GM19239 (cell line): ENCODE data around the gene TSPAN16.
"Not testable (repeated sequence)": the region's sequence is repeated elsewhere in the genome, so short reads cannot be mapped to it uniquely, and the experiment has no call there.

Experiments used
- DNase-seq: peaks from one replicate; pipeline ENCODE4 v3.0.0; 2011; ENCODE audit warnings: low spot score; ENCODE audit not compliant: insufficient read length
- FAIRE-seq: peaks from 2 replicates; lab custom pipeline; 2011; peaks lifted over from hg19 to GRCh38; lab: Jason Lieb, UNC

TSPAN16 gene

DNA sequence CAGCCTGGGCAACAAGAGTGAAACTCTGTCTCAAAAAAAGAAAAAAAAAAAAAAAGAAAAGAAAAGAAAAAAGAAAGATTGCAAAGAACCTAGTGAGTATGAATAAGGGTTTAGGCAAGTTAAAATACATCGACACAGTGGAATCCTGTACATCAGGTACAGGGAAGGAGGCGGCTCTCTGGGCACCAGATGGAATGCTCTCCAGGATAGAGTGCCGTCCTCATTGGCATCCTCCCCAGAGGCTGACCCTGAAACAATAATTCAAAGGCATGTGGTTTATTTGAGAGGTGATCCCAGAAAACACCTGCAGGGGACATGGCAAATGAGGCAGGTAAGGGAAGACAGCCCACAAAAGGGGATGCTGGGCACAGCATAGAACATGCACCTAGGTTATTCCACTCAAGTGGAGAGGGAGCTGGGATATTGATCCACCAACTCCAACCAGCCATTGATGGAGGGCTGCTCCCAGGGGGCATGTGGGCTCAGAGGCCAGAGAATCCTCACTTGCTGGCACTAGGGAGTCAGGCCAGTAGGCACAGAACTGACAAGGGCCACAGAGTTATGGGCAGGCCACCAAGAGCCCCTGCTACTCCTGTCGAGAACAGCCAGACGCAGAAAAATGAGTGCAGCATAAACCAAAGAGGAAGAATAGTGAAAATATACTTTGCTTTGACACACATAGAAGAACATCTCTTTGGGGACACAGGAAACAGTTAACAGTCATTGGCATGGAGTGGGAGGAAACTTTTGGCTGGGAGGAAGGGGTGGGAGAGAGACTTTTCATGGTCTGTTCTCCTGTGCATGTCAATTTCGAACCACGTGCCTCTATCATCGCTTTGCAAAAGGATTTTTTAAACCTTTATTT lies 4.2 kb downstream of the TSPAN16 start:
- FAIRE-seq: no peak
- no peak for DNase-seq

- no peak for FAIRE-seq
These were observed 4.8 kb downstream of the TSPAN16 start for GRCh38 chr19:11300811-11301120.

GRCh38 chr19:11304936-11305335 lies 9.0 kb downstream of the TSPAN16 start:
- DNase-seq (no peak), FAIRE-seq (no peak)

More at GRCh38 chr19:11300811-11301120, 4.8 kb downstream of the TSPAN16 start:
- no peak for DNase-seq

- DNase-seq (no peak), FAIRE-seq (no peak)
These were observed 10.4 kb downstream of the TSPAN16 start for GRCh38 chr19:11306337-11306736.

GRCh38 chr19:11320278-11320995 lies 24.5 kb downstream of the TSPAN16 start:
- not testable (repeated sequence) for FAIRE-seq, DNase-seq

GRCh38 chr19:11321191-11322126 lies 25.5 kb downstream of the TSPAN16 start:
- FAIRE-seq: no peak
- no peak for DNase-seq

DNA sequence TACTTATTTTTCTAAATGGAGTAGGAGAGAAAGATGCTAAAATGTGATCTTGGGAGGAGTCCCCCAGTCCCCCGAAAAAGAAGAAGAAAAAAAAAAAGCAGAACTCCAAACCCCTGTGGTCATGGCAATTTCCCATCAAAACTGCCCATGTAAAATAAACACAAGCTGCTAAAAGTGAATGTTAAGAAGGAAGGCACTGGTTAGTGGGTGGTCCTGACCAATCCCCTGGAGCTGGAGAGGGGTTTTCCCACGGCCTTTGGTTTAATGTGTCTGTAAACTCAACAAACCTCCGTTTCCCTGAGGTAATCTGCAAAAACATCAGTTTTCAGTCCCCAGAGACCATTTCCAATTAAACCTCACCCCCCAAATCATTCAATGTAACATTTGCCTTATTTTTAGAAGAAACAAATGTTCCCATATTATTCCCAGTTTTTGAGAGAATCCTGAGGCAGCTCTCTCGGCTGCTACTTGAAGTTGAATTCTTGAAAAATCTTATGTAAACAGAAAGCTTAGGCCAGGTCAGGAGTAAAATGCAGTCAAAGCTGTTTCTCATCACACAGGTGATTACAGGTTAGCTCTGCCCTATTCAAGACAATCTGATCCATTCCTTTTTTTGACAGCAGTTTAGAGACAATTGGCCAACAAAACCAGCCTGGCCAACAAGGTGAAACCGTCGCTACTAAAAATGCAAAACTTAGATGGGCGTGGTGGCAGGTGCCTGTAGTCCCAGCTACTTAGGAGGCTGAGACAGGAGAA lies 26.5 kb downstream of the TSPAN16 start:
- FAIRE-seq: no peak
- DNase-seq: no peak

- DNase-seq (no peak), FAIRE-seq (no peak)
These were observed 27.7 kb downstream of the TSPAN16 start for GRCh38 chr19:11323601-11324078.

DNA sequence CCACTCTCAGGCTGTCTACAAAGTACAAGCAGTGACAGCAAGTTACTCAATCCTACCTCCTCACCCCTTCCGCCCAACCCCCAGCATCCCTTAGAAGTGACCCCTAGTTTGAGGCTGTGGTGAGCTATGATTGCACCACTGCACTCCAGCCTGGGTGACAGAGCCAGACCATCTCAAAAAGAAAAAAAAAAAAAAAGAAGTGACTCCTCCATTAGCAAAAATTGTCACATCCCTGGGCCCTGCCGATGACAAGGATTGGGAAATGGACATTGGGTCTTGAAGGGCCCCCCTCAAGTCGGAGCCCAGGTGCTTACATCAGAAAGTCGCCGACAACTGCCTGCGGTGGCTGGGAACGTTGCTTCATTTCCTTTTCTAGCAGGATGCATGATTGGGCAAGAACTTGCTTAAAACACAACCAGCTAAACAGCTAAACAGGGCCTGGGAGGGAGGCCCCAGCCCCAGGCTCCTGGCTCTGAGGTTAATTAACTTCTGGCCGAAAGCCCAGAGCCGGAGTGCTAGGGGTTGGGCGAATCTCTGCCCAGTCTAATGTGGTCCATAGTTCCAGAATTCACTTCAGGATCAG lies 28.2 kb downstream of the TSPAN16 start:
- FAIRE-seq: peak; percentile 72
- DNase-seq: peak; percentile 42

GRCh38 chr19:11324748-11325389 lies 28.9 kb downstream of the TSPAN16 start:
- DNase-seq (no peak), FAIRE-seq (no peak)

- no peak for FAIRE-seq
These were observed 29.6 kb downstream of the TSPAN16 start for GRCh38 chr19:11325544-11325943.

DNA sequence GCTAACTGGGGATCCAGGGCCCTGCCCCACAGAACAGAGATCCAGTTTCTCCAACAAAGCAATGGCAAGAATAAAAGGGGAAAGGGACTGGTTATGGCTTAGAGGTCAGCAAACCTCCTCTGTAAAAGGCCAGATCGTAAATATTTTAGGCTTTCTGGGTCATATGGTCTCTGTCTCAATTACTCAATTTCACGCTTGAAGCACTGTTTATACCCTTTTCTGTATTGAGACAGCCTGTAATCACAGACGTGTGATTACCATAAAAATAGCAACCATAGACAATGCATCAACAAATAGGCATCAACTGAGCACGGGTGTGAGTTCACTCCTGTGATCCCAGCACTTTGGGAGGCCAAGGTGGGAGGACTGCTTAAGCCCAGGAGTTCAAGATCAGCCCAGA lies 34.2 kb downstream of the TSPAN16 start:
- FAIRE-seq (no peak), DNase-seq (no peak)

More at GRCh38 chr19:11325544-11325943, 29.6 kb downstream of the TSPAN16 start:
- no peak for DNase-seq

DNA sequence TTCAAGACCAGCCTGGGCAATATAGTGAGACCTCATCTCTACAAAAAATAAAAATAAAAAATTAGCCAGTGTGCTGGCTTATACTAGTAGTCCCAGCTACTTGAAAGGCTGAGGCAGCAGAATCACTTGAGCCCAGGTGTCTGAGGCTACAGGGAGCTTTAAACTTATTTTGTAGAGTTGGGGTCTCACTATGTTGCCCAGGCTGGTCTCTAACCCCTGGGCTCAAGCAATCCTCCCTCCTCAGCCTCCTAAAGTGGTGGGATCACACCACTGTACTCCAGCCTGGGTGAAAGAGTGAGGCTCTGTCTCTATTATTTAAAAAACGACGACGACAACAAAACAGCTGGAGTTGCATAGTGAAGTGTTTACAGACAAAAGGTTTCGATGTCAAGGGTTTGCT lies 35.5 kb downstream of the TSPAN16 start:
- FAIRE-seq: no peak
- no peak for DNase-seq

- no peak for FAIRE-seq
- DNase-seq: no peak
These were observed 36.9 kb downstream of the TSPAN16 start for GRCh38 chr19:11332822-11333221.

DNA sequence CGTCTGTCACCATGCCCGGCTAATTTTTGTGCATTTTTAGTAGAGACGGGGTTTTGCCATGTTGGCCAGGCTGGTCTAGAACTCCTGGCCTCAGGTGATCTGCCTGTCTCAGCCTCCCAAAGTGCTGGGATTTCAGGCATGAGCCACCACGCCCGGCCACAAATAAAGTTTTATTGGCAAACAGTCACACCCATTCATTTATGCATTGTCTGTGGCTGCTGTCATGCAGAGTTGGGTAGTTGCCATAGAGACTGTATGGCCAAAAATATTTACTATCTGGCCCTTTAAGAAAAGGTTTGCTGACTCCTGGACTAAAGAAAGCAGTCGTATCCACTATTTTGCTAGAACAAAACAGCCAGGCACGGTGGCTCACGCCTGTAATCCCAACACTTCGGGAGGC lies 37.9 kb downstream of the TSPAN16 start:
- not testable (repeated sequence) for FAIRE-seq, DNase-seq

- no peak for DNase-seq
- no peak for FAIRE-seq
These were observed 39.6 kb downstream of the TSPAN16 start for GRCh38 chr19:11335449-11336146.

- FAIRE-seq (no peak), DNase-seq (no peak)
These were observed 41.1 kb downstream of the TSPAN16 start for GRCh38 chr19:11337080-11337479.

GRCh38 chr19:11338121-11338520 lies 42.2 kb downstream of the TSPAN16 start:
- DNase-seq (no peak), FAIRE-seq (no peak)
